Measurements from ENCODE around the gene NFKBIE. TPM values are rescaled to one million over a fixed set of nuclear protein-coding genes. Genes with fewer than 3 reads are reported as not detected.

NFKBIE gene
- total and polyA plus RNA-seq, 2 of the 13 experiments (the other 11 are each of a cell fraction or from before 2014, with no cell fraction given): 6.7 to 14.5 TPM

- peak; percentile 64; the same call in 1 of the 2 replicates for TF ChIP-seq KLF15 (CRISPR knock-in tag; IDR thresholded peaks at IDR 0.05; ENCODE audit: borderline replicate concordance)
- peak; percentile 93 for TF ChIP-seq ZSCAN31 (CRISPR knock-in tag; IDR thresholded peaks at IDR 0.05; ENCODE audit: low read depth)
- TF ChIP-seq ZNF20 (CRISPR knock-in tag; IDR thresholded peaks at IDR 0.05): 0 out of 2 replicates have a peak, but pooled peaks have one; percentile 33
- TF ChIP-seq, protein P1, sequence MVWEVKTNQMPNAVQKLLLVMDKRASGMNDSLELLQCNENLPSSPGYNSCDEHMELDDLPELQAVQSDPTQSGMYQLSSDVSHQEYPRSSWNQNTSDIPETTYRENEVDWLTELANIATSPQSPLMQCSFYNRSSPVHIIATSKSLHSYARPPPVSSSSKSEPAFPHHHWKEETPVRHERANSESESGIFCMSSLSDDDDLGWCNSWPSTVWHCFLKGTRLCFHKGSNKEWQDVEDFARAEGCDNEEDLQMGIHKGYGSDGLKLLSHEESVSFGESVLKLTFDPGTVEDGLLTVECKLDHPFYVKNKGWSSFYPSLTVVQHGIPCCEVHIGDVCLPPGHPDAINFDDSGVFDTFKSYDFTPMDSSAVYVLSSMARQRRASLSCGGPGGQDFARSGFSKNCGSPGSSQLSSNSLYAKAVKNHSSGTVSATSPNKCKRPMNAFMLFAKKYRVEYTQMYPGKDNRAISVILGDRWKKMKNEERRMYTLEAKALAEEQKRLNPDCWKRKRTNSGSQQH (CRISPR knock-in tag; IDR thresholded peaks at IDR 0.05; ENCODE audit: low read depth): peak; percentile 93
- TF ChIP-seq PLRG1 (conservative IDR thresholded peaks at IDR 0.05): no peak
- peak; percentile 98 for TF ChIP-seq ZNF891 (CRISPR knock-in tag; IDR thresholded peaks at IDR 0.05)
- peak; percentile 68; the same call in 1 of the 2 replicates for TF ChIP-seq ZNF513 (CRISPR knock-in tag; conservative IDR thresholded peaks at IDR 0.05)
- 0 out of 2 replicates have a peak, but pooled peaks have one; percentile 56 for TF ChIP-seq ZBTB8A (CRISPR knock-in tag; IDR thresholded peaks at IDR 0.05; ENCODE audit: borderline replicate concordance, low read depth)
- TF ChIP-seq PHB2 (IDR thresholded peaks at IDR 0.05; ENCODE audit: partially characterized antibody): no peak
- TF ChIP-seq, protein P2, sequence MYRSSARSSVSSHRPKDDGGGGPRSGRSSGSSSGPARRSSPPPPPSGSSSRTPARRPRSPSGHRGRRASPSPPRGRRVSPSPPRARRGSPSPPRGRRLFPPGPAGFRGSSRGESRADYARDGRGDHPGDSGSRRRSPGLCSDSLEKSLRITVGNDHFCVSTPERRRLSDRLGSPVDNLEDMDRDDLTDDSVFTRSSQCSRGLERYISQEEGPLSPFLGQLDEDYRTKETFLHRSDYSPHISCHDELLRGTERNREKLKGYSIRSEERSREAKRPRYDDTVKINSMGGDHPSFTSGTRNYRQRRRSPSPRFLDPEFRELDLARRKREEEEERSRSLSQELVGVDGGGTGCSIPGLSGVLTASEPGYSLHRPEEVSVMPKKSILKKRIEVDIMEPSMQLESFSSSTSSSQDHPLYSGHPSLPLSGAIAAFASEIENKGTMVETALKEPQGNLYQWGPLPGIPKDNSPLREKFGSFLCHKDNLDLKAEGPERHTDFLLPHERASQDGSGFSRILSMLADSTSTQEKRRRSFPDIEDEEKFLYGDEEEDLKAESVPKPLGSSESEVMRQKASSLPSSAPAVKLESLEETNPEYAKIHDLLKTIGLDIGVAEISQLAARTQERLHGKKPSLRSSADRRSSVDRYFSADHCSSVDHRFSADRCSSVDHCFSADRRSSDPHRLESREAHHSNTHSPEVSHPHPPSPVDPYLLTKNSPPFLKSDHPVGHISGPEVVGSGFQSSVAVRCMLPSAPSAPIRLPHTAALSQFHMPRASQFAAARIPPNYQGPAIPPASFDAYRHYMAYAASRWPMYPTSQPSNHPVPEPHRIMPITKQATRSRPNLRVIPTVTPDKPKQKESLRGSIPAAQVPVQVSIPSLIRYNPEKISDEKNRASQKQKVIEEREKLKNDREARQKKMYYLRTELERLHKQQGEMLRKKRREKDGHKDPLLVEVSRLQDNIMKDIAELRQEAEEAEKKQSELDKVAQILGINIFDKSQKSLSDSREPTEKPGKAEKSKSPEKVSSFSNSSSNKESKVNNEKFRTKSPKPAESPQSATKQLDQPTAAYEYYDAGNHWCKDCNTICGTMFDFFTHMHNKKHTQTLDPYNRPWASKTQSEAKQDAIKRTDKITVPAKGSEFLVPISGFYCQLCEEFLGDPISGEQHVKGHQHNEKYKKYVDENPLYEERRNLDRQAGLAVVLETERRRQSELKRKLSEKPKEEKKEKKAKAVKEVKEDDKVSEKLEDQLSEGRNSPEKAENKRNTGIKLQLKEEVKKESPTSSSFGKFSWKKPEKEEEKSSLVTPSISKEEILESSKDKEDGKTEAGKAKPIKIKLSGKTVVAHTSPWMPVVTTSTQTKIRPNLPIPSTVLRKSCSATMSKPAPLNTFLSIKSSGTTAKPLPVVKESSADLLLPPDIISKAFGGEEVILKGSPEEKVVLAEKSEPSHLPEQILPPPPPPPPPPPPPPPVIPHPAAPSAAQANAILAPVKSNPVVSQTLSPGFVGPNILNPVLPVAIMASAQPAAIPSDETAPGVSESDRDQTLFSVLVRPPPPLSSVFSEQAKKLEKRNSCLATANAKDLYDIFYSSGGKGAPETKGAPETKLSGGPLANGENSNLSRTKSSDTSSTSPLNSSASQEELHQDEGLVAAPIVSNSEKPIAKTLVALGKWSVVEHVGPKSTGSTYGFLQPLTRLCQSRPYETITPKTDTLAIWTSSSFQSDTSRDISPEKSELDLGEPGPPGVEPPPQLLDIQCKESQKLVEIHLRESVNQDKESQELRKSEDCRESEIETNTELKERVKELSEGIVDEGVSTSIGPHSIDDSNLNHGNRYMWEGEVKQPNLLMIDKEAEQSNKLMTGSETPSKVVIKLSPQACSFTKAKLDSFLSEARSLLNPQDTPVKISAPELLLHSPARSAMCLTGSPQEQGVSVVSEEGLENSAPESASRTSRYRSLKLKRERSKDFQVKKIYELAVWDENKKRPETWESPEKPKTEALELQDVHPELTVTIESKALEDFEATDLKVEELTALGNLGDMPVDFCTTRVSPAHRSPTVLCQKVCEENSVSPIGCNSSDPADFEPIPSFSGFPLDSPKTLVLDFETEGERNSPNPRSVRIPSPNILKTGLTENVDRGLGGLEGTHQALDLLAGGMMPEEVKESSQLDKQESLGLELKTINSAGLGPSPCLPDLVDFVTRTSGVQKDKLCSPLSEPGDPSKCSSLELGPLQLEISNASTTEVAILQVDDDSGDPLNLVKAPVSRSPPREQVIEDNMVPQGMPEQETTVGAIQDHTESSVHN (CRISPR knock-in tag; IDR thresholded peaks at IDR 0.05): no peak
- TF ChIP-seq, protein P3, sequence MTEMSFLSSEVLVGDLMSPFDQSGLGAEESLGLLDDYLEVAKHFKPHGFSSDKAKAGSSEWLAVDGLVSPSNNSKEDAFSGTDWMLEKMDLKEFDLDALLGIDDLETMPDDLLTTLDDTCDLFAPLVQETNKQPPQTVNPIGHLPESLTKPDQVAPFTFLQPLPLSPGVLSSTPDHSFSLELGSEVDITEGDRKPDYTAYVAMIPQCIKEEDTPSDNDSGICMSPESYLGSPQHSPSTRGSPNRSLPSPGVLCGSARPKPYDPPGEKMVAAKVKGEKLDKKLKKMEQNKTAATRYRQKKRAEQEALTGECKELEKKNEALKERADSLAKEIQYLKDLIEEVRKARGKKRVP (CRISPR knock-in tag; IDR thresholded peaks at IDR 0.05): peak in 1 of 2 experiments; percentile 76; a peak in 2 of 4 replicates
- TF ChIP-seq YY1 (IDR thresholded peaks at IDR 0.05; ENCODE audit: insufficient read depth, insufficient replicate concordance, low read depth, low read length): peak; percentile 96
- TF ChIP-seq, protein P4, sequence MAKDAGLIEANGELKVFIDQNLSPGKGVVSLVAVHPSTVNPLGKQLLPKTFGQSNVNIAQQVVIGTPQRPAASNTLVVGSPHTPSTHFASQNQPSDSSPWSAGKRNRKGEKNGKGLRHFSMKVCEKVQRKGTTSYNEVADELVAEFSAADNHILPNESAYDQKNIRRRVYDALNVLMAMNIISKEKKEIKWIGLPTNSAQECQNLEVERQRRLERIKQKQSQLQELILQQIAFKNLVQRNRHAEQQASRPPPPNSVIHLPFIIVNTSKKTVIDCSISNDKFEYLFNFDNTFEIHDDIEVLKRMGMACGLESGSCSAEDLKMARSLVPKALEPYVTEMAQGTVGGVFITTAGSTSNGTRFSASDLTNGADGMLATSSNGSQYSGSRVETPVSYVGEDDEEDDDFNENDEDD (CRISPR knock-in tag; IDR thresholded peaks at IDR 0.05; ENCODE audit: borderline replicate concordance): peak; percentile 97
- TF ChIP-seq ZNF232 (CRISPR knock-in tag; IDR thresholded peaks at IDR 0.05; ENCODE audit: borderline replicate concordance): peak; percentile 84; the same call in 1 of the 2 replicates
These were observed 47.8 kb upstream of the NFKBIE start, which contains the start of gene AARS2 (continued) for GRCh38 chr6:44312901-44313788.

Measured in HepG2 (cell line).